GM21423 (cell line): ENCODE data around the gene SHH.
"Not testable (repeated sequence)": the region's sequence is repeated elsewhere in the genome, so short reads cannot be mapped to it uniquely, and the experiment has no call there.

Experiments used
- ATAC-seq: cut with Tn5 transposase; IDR thresholded peaks from one replicate; pipeline ENCODE4 v1.9.1; 2021; ENCODE audit warnings: mild to moderate bottlenecking, moderate library complexity; ENCODE audit not compliant: unreplicated experiment

SHH gene

DNA sequence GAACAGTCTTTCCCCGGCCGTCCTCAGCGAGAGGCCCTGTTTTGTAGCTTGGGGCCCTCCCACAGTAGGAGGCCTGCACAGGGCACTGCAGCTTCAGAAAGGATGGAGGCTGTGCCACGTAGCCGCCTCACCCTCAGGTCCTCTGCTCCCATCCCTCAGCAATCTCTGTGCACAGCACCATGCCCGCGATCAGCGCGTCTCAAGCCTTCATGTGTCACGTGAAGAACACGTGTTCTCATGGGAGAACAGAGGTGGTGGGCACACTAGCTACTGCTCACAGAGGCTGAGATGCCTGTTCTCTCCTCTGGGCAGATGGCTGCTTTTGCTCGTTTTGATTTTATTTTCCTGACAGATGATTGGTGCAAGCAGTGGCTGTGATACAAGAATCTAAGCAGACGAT is 8.5 kb upstream of the SHH start:
- no peak for ATAC-seq

GRCh38 chr7:155820246-155820645 is 8.0 kb upstream of the SHH start:
- ATAC-seq, result no peak

DNA sequence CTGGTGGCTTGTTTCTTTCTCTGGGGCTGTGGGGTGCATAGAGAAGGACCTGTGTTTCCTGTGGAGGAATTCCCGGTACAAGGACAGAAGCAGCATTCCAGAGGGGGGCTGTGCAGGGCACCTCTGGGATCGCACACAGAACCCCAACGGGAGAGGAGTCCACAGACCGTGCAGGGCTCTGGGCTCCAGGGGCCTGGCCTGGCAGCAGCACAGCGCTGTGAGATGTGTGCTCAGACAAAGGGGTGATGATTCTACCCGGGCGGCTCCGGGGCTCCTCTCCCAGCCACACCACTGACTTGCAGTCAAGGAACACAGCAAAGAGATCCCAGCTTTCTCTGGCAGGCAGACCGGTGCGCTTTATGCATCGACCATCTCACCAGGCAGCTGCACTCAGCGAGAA is 6.9 kb upstream of the SHH start:
- ATAC-seq, result no peak

- no peak for ATAC-seq
Measured at GRCh38 chr7:155818820-155819168, 6.5 kb upstream of the SHH start.

- no peak for ATAC-seq
Measured at GRCh38 chr7:155818154-155818819, 6.0 kb upstream of the SHH start.

- not testable (repeated sequence) for ATAC-seq
Measured at GRCh38 chr7:155817515-155817914, 5.3 kb upstream of the SHH start.

GRCh38 chr7:155816996-155817395 is 4.7 kb upstream of the SHH start:
- no peak for ATAC-seq

GRCh38 chr7:155816192-155816508 is 3.9 kb upstream of the SHH start:
- no peak for ATAC-seq

DNA sequence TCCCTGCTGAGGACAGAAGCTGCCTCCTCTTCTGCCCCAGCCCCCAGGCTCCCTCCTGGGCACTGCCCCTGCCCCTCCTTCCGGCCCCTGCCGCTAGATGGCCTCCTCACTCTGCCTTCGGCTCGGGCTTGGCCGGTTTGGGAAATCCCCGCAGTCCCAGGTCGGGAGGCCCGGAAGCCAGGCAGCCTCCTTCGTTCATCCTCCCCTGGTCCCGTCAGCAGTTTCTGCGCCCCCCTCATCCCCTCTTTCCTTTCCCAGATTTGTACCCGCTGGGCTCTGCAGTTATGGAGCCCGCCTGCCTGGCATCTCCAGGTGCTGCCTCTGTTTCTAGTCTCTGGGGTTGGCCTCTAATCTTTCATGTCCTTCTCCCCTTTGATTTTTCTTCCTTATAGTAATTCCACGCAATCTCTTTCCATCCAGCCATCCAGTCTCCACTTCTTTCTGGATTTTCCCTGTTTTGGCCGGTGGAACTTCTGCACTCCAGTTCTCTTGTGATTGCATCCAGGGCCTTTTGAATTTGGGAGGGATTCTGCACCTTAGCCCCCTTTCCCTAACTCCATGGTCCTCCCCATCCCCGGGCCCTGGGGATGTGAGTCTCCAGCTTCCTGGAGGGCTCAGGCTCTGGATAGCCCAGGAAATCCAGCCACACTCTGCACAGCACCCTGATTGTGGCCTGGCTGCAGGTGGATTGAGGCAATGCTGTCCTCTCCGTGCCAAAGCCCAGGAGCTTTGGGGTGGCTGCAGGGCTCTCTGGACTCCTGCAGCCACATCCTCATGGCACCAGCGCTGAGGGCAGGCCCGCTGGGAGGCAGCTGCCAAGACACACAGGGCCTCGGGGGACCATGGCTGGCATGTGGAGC is 3.3 kb upstream of the SHH start:
- ATAC-seq, result peak; percentile 92

- ATAC-seq, result no peak
Measured at GRCh38 chr7:155814316-155815276, 2.3 kb upstream of the SHH start.

DNA sequence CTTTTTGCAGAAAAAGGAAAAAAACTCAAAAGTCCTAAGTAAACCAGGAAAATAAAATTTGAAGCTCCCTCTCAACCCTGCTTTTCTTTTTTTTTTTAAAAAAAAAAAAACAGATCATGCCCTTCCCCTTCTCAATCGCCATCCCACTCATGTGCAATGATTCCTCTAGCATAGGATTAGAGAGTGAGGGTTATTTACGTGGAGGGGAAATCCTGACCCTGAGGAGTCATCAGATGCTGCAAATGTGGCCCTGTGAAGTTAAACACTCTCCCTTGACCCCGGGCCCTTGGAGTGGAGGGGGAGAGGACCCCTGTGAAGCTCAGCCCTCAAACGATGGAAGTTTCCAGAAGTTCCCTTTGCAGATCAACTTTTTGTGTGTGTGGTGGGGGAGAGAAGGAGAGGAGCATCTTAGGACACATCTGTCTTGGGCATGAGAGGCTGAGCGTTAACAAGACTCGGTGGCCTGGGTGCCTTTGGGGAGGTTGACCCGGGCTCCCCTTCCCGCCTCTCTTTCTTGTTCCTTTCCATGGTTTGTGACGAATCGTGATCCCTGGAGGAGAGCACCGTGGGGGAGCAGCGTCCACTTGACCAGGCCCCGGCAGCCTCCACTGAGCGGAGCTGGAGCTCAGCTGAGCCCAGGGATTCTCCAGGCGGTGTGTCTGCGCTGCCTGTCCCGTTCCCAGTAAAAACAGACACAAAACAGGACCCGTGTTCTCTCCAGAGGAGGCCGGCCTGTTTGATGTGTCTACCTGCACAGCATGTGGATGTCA is 1.5 kb upstream of the SHH start:
- ATAC-seq, result no peak

- ATAC-seq, result no peak
Measured at GRCh38 chr7:155813125-155813524, 862 bp upstream of the SHH start.

- ATAC-seq, result no peak
Measured at GRCh38 chr7:155811560-155811894, 736 bp downstream of the SHH start.

- no peak for ATAC-seq
Measured at GRCh38 chr7:155810770-155811559, 1.3 kb downstream of the SHH start.

DNA sequence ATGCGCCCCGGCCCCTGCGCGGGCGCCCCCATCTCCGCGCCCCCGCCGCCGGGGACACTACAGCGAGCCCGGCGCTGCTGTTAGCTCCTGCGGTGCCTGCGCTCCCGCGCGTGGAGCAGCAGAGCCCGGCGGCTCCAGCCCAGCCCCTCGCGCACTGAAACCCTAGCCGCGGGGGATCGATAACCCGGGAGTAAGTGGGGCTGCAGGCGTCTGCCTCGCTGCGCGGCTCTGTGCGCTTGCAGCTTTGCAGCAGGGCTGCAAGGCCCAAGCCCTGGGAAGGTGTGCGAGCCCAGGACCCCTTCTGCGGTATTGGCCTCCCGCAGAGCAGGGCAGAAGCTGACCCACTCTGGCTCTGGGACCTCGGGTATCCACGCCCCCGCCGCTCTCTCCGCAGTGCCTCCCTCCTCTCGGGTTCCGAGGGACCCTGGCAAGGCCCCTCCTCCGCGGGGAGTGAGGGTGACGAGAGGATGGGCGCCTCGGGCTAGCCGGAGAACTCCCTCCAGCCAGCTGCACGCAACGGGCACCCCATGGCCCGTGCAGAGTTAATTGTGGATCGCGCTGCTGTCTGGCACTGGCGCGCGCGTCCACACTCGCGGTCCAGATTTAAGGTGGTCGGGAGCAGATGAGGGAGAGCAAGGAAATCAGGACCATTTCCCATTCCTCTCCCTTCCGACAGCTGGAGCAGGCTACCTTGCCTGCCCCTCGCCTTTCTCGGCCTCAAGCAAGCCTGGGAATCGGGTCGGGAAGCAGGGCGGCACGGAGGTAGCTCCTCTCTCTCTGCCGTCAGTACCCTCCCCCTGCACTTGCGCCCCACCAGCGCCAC is 2.1 kb downstream of the SHH start:
- no peak for ATAC-seq

GRCh38 chr7:155809332-155809946 is 2.8 kb downstream of the SHH start:
- no peak for ATAC-seq

DNA sequence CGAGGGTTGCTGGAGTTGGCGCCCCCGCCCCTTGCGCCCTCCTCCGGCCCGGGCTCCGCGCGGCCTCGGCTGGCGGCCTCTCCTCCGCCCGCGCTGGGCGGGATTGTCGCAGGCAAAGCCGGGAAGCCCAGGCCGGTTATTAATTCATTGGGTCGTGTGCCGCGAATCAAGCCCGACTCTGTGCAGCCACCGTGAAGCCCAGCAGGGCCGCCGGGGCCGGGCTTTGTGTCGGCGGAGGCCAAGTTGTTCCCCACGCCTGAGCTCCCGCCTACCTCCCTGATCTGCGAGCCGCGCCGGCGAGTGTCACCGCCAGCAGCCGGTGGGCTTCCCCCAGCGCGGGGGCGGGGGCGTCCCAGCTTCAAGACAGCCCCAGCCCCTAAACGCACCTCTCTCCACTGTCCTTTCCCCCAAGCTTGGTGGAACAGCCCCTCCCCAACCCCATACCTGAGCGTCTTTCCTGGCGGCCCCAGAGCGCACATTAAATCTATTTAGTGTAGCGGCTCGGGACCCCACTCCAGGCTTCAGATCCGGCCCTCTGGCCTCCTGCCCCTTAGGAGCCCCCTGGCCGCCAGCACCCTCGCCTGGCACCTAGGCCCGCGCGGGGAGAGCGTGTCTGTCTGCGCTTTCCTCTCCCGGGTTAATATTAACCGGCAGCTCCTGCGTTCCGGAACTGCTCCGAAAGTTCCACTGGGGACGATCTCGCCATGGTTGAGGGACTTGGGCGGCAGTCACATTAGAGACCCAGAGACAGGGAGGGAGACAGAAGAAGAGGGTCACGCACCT is 3.5 kb downstream of the SHH start:
- peak; percentile 37 for ATAC-seq
